ENCODE data around the gene TOX3.

DNA sequence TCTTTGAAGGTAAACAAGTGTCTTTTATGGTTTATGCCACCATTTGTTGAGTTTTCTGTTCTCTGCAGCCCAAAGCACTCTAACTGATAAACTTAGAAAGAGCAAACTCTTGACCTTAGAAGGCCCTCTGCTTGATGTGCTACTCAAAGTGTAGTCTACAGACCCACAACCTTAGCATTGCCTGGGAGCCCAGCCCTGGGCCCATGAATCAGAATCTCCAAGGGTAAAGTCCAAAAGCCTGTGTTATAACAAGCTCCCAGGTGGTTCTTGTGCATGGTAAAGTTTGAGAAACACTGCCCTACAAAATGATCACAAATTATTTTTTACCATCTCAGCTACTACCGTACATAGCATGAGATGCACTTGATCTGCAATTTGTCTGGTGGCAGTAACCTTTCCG, 6.0 kb downstream of the TOX3 start:
- no peak for TF ChIP-seq POLR2A (IDR thresholded peaks at IDR 0.05)
- TF ChIP-seq, protein P1, sequence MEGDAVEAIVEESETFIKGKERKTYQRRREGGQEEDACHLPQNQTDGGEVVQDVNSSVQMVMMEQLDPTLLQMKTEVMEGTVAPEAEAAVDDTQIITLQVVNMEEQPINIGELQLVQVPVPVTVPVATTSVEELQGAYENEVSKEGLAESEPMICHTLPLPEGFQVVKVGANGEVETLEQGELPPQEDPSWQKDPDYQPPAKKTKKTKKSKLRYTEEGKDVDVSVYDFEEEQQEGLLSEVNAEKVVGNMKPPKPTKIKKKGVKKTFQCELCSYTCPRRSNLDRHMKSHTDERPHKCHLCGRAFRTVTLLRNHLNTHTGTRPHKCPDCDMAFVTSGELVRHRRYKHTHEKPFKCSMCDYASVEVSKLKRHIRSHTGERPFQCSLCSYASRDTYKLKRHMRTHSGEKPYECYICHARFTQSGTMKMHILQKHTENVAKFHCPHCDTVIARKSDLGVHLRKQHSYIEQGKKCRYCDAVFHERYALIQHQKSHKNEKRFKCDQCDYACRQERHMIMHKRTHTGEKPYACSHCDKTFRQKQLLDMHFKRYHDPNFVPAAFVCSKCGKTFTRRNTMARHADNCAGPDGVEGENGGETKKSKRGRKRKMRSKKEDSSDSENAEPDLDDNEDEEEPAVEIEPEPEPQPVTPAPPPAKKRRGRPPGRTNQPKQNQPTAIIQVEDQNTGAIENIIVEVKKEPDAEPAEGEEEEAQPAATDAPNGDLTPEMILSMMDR (IDR thresholded peaks at IDR 0.05), result no peak

All from lower leg skin (tissue), 3 donors.